Measurements from ENCODE around the gene CYP4F3. TPM values are rescaled to one million over a fixed set of nuclear protein-coding genes. Genes with fewer than 3 reads are reported as not detected.
"Not testable (repeated sequence)": the region's sequence is repeated elsewhere in the genome, so short reads cannot be mapped to it uniquely, and the experiment has no call there.

CYP4F3 gene
- total RNA-seq, 2 donors from 2014 or later = 0.45 to 0.95 TPM

DNA sequence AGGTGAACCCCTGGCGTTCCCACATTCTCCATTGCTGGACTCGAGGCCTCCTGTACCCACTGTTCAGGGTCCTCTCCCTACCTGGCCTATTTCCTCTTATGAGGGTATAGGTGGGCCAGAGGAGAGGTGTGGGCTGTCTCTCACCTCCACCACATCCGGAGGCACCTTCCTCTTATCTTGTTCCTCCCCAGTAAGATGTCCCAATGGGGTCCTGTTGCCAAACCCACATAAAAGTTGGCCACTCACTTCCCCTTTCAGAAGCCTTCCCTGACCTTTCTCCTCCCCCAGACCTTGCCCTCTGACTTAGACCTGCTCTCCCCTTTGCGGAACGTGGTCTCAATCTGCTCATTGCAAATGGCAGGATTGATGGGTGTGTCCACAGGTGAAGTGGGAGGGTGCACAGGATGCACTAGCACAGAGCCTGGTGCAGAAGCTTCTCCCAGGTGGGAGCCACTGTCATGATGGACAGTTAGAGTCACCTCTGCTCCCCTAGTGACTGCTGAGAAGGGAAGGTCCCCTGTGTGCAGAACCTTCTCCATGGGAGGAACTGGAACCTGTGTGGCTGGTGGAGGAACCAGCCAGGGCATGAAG lies 1.3 kb downstream of the CYP4F3 start:
- H3K4me3 Mint-ChIP-seq = no peak overlapping the region
- no peaks in the 10 kb centered on the region for H3K4me1 Mint-ChIP-seq
- no peaks in the 10 kb centered on the region for H3K36me3 Mint-ChIP-seq (ENCODE audit: low read depth)
- no peaks in the 10 kb centered on the region for H3K9me3 Mint-ChIP-seq
- no peak for ATAC-seq (replicated peaks)
- H3K27me3 Mint-ChIP-seq = peaks cover 14% of the 10 kb centered on the region
- no peak overlapping the region for H3K27ac Mint-ChIP-seq

DNA sequence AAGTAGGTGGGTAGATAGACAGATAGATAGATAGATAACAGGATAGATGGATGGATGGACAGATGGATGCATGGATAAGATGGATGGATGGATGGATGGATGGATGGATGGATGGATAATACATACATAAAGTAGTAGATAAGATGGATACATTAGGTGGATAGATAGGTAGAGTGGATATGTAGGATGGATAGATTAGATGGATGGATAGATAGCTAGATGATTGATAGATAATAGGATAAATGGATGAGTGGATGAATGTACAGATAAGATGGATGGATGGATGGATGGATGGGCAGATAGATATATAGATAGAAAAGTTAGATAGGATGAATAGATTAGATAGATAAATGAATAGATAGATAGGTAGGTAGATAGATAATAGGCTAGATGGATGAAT lies 2.1 kb downstream of the CYP4F3 start:
- Mint-ChIP-seq H3K27ac (no peak overlapping the region), H3K4me3 (no peak overlapping the region), H3K36me3 (ENCODE audit: low read depth) (no peaks in the 10 kb centered on the region), H3K27me3 (peaks cover 12% of the 10 kb centered on the region), H3K4me1 (no peaks in the 10 kb centered on the region), H3K9me3 (no peaks in the 10 kb centered on the region)
- no peak for ATAC-seq (replicated peaks)

DNA sequence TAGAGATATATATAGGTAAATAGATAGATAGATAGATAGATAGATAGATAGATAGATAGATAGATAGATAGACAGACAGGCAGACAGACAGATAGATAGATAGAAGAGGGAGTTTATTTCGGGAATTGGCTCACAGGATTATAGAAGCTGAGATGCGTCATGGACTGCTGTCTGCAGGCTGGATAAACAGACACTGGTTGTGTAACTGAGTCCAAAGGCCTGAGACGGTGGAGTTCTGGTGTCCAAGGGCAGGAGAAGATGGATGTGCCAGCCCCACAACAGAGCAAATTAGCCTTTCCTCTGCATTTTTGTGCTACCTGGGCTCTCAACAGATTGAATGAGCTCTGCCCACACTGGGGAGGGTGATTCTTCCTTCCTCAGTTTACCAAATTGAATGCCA lies 2.7 kb downstream of the CYP4F3 start:
- Mint-ChIP-seq H3K27me3 (peaks cover 11% of the 10 kb centered on the region), H3K27ac (no peak overlapping the region), H3K4me3 (no peak overlapping the region), H3K4me1 (no peaks in the 10 kb centered on the region), H3K9me3 (no peaks in the 10 kb centered on the region), H3K36me3 (ENCODE audit: low read depth) (no peaks in the 10 kb centered on the region)
- ATAC-seq (replicated peaks) = no peak

DNA sequence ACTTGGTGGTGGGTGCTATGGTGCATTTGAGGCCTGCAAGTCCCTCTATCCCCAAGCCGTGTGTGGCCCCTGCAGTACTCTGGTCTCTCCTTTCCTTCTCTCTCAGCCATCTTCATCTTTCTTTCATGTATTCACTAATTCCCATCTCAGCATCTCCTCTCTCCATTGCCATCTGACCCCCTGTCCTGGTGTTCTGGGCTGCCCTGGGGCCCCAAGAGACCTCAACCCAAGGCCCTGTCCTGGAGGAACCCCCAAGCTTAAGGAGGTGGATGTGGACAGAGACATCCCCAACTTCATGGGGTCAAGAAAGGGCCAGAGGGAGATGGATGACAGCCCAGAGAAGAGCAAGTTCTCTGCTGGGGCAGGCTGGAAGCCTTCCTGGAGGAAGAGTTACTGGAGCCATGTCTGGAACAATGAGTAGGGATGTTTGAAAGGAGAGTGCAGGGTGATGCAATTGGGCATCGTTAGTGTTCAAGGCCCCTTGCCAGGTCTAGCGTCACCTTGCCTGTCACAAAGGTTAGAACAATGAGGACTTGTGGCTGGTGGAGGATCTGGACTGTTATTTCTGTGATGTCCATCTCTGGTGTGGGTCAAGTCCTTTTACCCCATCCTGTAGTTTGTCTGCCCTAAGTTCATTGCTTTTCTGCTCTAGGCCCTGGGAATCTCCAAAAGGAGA lies 3.5 kb downstream of the CYP4F3 start:
- ATAC-seq (replicated peaks) = no peak
- no peaks in the 10 kb centered on the region for H3K36me3 Mint-ChIP-seq (ENCODE audit: low read depth)
- H3K4me1 Mint-ChIP-seq = no peaks in the 10 kb centered on the region
- H3K27me3 Mint-ChIP-seq = peaks cover 11% of the 10 kb centered on the region
- no peaks in the 10 kb centered on the region for H3K9me3 Mint-ChIP-seq
- no peak overlapping the region for H3K4me3 Mint-ChIP-seq
- H3K27ac Mint-ChIP-seq = no peak overlapping the region

DNA sequence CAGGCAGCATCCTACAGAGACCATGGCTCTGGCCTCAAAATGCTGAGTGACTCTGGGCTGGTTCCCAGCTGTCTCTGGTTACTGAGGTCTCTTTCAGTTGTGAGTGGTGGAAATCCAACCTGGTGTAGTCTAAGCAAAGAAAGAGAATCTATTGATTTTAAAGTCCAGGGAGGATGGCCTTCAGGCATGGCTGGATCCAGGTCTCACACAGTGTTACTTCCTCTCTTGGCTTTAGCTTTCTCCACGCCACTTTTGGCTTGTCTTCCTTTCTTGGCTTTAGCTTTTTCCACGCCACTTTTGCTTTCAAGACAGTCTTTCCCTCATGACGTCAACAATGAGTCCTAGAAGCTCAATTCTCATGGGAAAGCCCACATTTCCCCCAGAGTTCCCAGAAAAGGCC lies 4.1 kb downstream of the CYP4F3 start:
- H3K27me3 Mint-ChIP-seq = peaks cover 11% of the 10 kb centered on the region
- no peaks in the 10 kb centered on the region for H3K9me3 Mint-ChIP-seq
- H3K27ac Mint-ChIP-seq = no peak overlapping the region
- H3K4me3 Mint-ChIP-seq = no peak overlapping the region
- ATAC-seq (replicated peaks) = no peak
- H3K4me1 Mint-ChIP-seq = no peaks in the 10 kb centered on the region
- no peaks in the 10 kb centered on the region for H3K36me3 Mint-ChIP-seq (ENCODE audit: low read depth)

DNA sequence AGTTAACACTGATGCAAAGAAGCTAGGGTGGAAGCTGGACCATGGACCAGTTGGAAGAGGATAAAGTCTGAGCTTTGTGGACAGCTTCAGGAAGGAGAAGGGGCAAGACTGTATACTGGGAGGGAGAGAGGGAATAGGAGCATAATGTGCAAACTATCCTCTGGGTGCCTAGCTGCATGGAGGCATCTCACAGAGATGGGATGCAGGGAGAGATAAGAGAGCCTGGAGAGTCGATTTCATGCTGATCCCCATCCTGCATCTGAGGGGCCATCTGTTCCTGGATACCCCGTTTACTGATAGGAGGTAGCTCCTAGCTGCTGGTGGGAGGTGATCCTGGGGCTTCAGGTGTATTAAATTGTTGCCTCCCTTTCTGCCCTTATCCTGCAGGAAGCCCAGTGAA lies 8.8 kb downstream of the CYP4F3 start:
- H3K27me3 Mint-ChIP-seq = peaks cover 23% of the 10 kb centered on the region
- no peaks in the 10 kb centered on the region for H3K36me3 Mint-ChIP-seq (ENCODE audit: low read depth)
- no peaks in the 10 kb centered on the region for H3K4me1 Mint-ChIP-seq
- ATAC-seq (replicated peaks) = no peak
- H3K9me3 Mint-ChIP-seq = no peaks in the 10 kb centered on the region
- no peak overlapping the region for H3K4me3 Mint-ChIP-seq
- no peak overlapping the region for H3K27ac Mint-ChIP-seq

DNA sequence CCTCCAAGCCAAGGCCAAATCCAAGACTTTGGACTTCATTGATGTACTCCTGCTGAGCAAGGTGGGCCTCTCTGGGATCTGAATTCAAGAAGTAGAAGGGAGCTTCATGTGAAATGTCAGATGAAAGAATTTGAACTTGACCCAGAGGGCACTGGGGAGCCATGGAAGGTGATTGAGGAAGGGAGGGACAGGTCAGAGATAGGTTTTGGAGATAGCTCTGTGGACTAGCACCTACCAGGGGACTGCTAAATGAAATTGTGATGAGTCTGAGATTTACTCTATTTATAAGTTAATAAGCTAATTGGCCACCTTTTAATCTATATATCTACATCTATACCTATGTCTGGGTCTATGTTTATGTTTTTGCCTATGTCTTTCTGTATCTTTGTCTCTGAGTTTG lies 9.4 kb downstream of the CYP4F3 start:
- peaks cover 29% of the 10 kb centered on the region for H3K27me3 Mint-ChIP-seq
- not testable (repeated sequence) for H3K4me3 Mint-ChIP-seq; H3K36me3 Mint-ChIP-seq (ENCODE audit: low read depth); H3K9me3 Mint-ChIP-seq; ATAC-seq (replicated peaks); H3K27ac Mint-ChIP-seq; H3K4me1 Mint-ChIP-seq

DNA sequence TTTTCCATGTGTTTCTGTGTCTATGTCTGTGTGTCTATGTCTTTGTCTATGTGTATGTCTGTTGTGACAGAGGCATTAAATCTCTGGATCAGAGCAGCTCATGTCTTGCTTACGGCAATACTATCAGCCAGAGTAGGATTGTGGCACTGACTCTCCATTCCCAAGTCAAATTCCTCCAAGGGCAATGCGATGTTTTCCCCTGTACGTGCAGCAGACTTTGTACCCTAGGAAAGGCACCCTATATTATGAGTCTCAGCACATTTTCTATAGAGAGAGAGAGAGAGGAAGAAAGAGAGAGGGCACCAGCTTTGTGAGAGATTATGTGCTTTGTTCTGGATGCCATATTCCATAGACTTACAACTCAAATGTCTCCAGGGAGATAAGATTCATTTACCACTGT lies 11.1 kb downstream of the CYP4F3 start:
- Mint-ChIP-seq H3K27ac (no peak overlapping the region), H3K36me3 (ENCODE audit: low read depth) (no peaks in the 10 kb centered on the region), H3K27me3 (peaks cover 32% of the 10 kb centered on the region), H3K4me3 (no peak overlapping the region), H3K4me1 (no peaks in the 10 kb centered on the region), H3K9me3 (no peaks in the 10 kb centered on the region)
- ATAC-seq (replicated peaks) = no peak

DNA sequence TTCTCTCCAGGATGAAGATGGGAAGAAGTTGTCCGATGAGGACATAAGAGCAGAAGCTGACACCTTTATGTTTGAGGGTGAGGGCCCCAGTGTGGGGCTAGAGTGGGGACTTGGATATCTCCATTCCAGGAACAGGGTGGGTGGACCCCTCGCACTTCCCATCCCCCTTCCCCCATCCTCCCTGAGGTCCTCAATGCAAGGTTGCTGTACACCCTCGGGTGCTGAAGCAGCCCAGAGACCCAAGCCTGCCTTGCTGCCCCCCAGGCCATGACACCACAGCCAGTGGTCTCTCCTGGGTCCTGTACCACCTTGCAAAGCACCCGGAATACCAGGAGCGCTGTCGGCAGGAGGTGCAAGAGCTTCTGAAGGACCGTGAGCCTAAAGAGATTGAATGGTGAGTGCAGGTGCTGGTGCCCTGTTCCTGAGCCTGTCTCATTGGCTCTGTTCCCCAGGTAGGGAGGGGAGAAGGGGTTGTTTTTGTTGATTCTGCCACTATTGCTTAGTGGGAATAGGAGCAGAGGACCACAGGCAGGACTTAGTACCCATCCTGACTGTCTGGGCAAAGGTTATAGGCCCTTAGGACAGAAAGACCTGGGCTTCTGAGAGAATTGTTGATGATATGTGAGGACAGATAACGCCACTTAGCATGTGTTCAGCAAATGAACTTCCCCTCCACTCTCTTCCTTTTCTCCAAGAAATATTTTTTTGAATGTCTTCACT lies 12.0 kb downstream of the CYP4F3 start:
- Mint-ChIP-seq H3K4me1 (no peaks in the 10 kb centered on the region), H3K4me3 (no peak overlapping the region), H3K27me3 (peaks cover 35% of the 10 kb centered on the region), H3K9me3 (no peaks in the 10 kb centered on the region), H3K36me3 (ENCODE audit: low read depth) (no peaks in the 10 kb centered on the region), H3K27ac (no peak overlapping the region)
- ATAC-seq (replicated peaks) = no peak

DNA sequence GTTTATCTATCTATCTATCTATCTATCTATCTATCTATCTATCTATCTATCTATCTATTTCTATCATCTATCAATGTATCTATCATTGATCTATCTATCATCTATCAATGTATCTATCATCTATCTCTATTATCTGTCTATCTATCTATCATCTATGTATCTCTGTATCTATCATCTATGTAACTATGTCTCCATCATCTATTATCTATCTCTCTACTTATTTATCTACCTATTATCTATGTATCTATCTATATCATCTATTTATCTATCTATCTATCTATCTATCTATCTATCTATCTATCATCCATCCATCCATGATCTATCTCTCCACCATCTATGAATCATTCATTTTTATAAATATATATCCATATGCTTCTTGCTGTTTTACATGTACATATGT lies 15.8 kb downstream of the CYP4F3 start:
- Mint-ChIP-seq H3K9me3 (no peaks in the 10 kb centered on the region), H3K27ac (no peak overlapping the region), H3K4me1 (no peaks in the 10 kb centered on the region), H3K36me3 (ENCODE audit: low read depth) (no peaks in the 10 kb centered on the region), H3K4me3 (no peak overlapping the region), H3K27me3 (peaks cover 35% of the 10 kb centered on the region)
- no peak for ATAC-seq (replicated peaks)

DNA sequence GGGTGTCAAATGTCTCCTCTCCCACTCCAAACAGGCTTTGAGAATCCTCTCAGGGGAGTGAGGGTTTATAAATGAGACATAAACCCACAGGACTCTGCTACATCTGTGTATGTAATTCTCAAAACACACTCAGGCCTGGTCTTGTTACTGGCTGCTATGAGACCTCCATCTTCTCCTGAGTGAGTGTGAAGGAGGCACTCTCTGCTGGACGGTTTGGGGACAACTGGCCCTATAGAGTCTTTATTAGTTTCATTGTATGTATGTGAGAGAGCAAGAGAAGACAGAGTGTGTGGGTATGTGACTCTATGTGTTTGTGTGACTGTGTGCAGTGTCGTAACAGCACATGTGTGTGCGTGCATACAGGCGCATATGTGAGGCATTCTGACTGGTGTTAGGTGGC lies 22.6 kb downstream of the CYP4F3 start:
- no peak for ATAC-seq (replicated peaks)
- no peaks in the 10 kb centered on the region for H3K4me1 Mint-ChIP-seq
- no peak overlapping the region for H3K4me3 Mint-ChIP-seq
- no peaks in the 10 kb centered on the region for H3K36me3 Mint-ChIP-seq (ENCODE audit: low read depth)
- peaks cover 16% of the 10 kb centered on the region for H3K27me3 Mint-ChIP-seq
- no peak overlapping the region for H3K27ac Mint-ChIP-seq
- no peaks in the 10 kb centered on the region for H3K9me3 Mint-ChIP-seq

DNA sequence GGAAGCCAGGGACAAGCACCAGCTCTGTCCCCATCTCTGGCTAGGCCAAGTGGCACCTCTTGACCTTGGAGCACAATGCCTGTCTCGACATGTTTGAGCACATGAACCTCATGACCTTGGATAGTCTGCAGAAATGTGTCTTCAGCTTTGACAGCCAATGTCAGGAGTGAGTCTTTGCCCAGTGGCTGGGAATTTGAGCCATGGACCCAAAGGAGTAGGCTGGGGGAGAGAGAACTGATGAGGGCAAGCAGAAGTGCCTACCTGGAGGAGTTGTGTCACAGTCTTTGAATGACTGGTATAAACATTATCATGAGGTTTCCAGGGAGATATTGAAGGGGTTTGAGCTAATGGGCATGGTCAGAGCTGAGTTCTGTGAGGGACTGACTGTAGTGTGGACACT lies 25.5 kb downstream of the CYP4F3 start:
- H3K27me3 Mint-ChIP-seq = peaks cover 16% of the 10 kb centered on the region
- no peaks in the 10 kb centered on the region for H3K9me3 Mint-ChIP-seq
- H3K36me3 Mint-ChIP-seq (ENCODE audit: low read depth) = no peaks in the 10 kb centered on the region
- no peaks in the 10 kb centered on the region for H3K4me1 Mint-ChIP-seq
- H3K27ac Mint-ChIP-seq = no peak overlapping the region
- ATAC-seq (replicated peaks) = no peak
- H3K4me3 Mint-ChIP-seq = no peak overlapping the region

DNA sequence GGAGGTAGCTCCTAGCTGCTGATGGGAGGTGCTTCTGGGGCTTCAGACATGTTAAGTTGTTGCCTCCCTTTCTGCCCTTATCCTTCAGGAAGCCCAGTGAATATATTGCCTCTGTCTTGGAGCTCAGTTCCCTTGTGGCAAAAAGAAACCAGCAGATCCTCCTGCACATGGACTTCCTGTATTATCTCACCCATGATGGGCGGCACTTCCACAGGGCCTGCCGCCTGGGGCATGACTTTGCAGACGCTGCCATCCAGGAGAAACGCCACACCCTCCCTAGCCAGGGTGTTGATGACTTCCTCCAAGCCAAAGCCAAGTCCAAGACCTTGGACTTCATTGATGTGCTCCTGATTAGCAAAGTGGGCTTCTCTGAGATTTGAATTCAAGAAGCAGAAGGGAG lies 26.2 kb downstream of the CYP4F3 start:
- no peak for ATAC-seq (replicated peaks)
- peaks cover 16% of the 10 kb centered on the region for H3K27me3 Mint-ChIP-seq
- no peaks in the 10 kb centered on the region for H3K4me1 Mint-ChIP-seq
- no peak overlapping the region for H3K4me3 Mint-ChIP-seq
- no peak overlapping the region for H3K27ac Mint-ChIP-seq
- no peaks in the 10 kb centered on the region for H3K9me3 Mint-ChIP-seq
- no peaks in the 10 kb centered on the region for H3K36me3 Mint-ChIP-seq (ENCODE audit: low read depth)

DNA sequence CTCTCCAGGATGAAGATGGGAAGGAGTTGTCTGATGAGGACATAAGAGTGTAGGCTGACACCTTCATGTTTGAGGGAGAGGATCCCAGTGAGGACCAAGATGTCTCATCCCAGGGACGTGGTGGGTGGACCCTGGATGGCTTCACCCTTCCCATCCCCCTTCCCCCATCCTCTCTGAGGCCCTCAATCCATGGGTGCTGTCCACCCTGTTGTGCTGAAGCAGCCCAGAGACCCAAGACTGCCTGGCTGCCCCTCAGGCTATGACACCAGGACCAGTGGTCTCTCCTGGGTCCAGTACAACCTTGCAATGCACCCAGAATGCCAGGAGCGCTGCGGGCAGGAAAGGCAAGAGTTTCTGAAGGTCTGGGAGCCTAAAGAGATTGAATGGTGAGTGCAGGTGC lies 28.7 kb downstream of the CYP4F3 start:
- Mint-ChIP-seq H3K27ac (no peak overlapping the region), H3K4me1 (peaks cover 6% of the 10 kb centered on the region), H3K9me3 (peaks cover 3% of the 10 kb centered on the region), H3K27me3 (peaks cover 11% of the 10 kb centered on the region), H3K36me3 (ENCODE audit: low read depth) (no peaks in the 10 kb centered on the region), H3K4me3 (no peak overlapping the region)
- no peak for ATAC-seq (replicated peaks)

DNA sequence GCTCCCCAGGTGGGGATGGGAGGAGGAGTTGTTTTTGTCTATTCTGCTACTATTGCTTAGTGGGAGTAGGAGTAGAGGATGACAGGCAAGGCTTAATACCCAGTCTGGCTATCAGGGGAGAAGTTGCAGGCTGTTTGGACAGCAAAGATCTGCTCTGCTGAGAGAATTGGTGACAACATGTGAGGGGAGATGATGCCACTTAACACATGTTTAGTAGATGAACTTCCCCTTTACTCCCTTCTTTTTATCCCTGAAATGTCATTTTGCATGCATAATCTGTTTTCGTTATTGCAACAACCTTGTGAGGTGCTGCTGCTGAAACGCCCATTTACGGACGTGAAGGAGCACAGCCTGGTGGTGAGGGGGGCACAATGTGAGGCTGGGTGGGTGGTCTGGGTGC lies 29.2 kb downstream of the CYP4F3 start:
- no peak overlapping the region for H3K27ac Mint-ChIP-seq
- ATAC-seq (replicated peaks) = no peak
- peaks cover 9% of the 10 kb centered on the region for H3K27me3 Mint-ChIP-seq
- H3K9me3 Mint-ChIP-seq = peaks cover 5% of the 10 kb centered on the region
- peaks cover 10% of the 10 kb centered on the region for H3K4me1 Mint-ChIP-seq
- H3K4me3 Mint-ChIP-seq = no peak overlapping the region
- no peaks in the 10 kb centered on the region for H3K36me3 Mint-ChIP-seq (ENCODE audit: low read depth)
